Activated CD4-positive, CD25-positive, alpha-beta regulatory T cell treated with anti-CD3 and anti-CD28 coated beads, Interleukin-2, amount 50 U/mL, for 24 hours (primary cell): ENCODE measurements around the gene PRND.
A peak's percentile ranks its signal among the peaks of the same experiment; 100 is the strongest.
"Not testable (repeated sequence)": the region's sequence is repeated elsewhere in the genome, so short reads cannot be mapped to it uniquely, and the experiment has no call there.

Experiments
- ATAC-seq, 2 donors: fragments of 150-1000 bp; cut with Tn5 transposase; one replicate each; pipeline ENCODE4 v1.10.0; 2021; ENCODE audit warnings: mild to moderate bottlenecking in 1 of 2, moderate library complexity in 1 of 2

Gene PRND

GRCh38 chr20:4740774-4741431 lies 19.2 kb downstream of the PRND start:
- ATAC-seq = peak; percentile 13 to 46

GRCh38 chr20:4748847-4749246 lies 27.1 kb downstream of the PRND start:
- ATAC-seq = no peak

- ATAC-seq = no peak
Observed at GRCh38 chr20:4749326-4749725, 27.6 kb downstream of the PRND start.

- ATAC-seq = no peak
Observed at GRCh38 chr20:4750381-4750780, 28.7 kb downstream of the PRND start.

- ATAC-seq = not testable (repeated sequence)
Observed at GRCh38 chr20:4759100-4759884, 37.6 kb downstream of the PRND start.

- ATAC-seq = no peak
Observed at GRCh38 chr20:4763261-4763660, 41.6 kb downstream of the PRND start.

GRCh38 chr20:4763723-4764510 lies 42.2 kb downstream of the PRND start:
- ATAC-seq = no peak

GRCh38 chr20:4764805-4765204 lies 43.1 kb downstream of the PRND start:
- no peak for ATAC-seq

GRCh38 chr20:4765681-4766080 lies 44.0 kb downstream of the PRND start:
- ATAC-seq = no peak

- ATAC-seq = no peak
Observed at GRCh38 chr20:4766631-4767030, 44.9 kb downstream of the PRND start.

- ATAC-seq = no peak
Observed at GRCh38 chr20:4767084-4767483, 45.4 kb downstream of the PRND start.

GRCh38 chr20:4769328-4769727 lies 47.6 kb downstream of the PRND start:
- ATAC-seq = no peak

- no peak for ATAC-seq
Observed at GRCh38 chr20:4770026-4770425, 48.3 kb downstream of the PRND start.

- ATAC-seq = no peak
Observed at GRCh38 chr20:4771004-4771403, 49.3 kb downstream of the PRND start.

GRCh38 chr20:4772132-4772531 lies 50.4 kb downstream of the PRND start:
- ATAC-seq = no peak

- ATAC-seq = not testable (repeated sequence)
Observed at GRCh38 chr20:4773014-4773413, 51.3 kb downstream of the PRND start.

GRCh38 chr20:4773736-4774135 lies 52.0 kb downstream of the PRND start:
- no peak for ATAC-seq

- ATAC-seq = no peak
Observed at GRCh38 chr20:4774207-4774606, 52.5 kb downstream of the PRND start.

GRCh38 chr20:4775322-4776078 lies 53.8 kb downstream of the PRND start:
- no peak for ATAC-seq

GRCh38 chr20:4776079-4776630 lies 54.4 kb downstream of the PRND start:
- ATAC-seq = no peak
